GM19438 (cell line): ENCODE data around the gene SOCS3.

Source experiments
- ATAC-seq: cut with Tn5 transposase; IDR thresholded peaks from one replicate; pipeline ENCODE4 v1.9.1; 2021; ENCODE audit warnings: low read depth; ENCODE audit not compliant: unreplicated experiment

The SOCS3 gene

GRCh38 chr17:78353834-78354233, 6.0 kb downstream of the SOCS3 start:
- ATAC-seq: no peak

GRCh38 chr17:78351449-78352006, 8.3 kb downstream of the SOCS3 start:
- no peak for ATAC-seq

GRCh38 chr17:78349891-78350642, 9.8 kb downstream of the SOCS3 start:
- no peak for ATAC-seq

- ATAC-seq: no peak
Measured at GRCh38 chr17:78348055-78348770, 11.7 kb downstream of the SOCS3 start.

GRCh38 chr17:78347453-78347852, 12.4 kb downstream of the SOCS3 start:
- no peak for ATAC-seq

GRCh38 chr17:78346605-78347250, 13.1 kb downstream of the SOCS3 start:
- no peak for ATAC-seq

- no peak for ATAC-seq
Measured at GRCh38 chr17:78345791-78346494, 13.9 kb downstream of the SOCS3 start.

- ATAC-seq: no peak
Measured at GRCh38 chr17:78345172-78345571, 14.7 kb downstream of the SOCS3 start.

- ATAC-seq: no peak
Measured at GRCh38 chr17:78344666-78345065, 15.2 kb downstream of the SOCS3 start.

- ATAC-seq: no peak
Measured at GRCh38 chr17:78343543-78344201, 16.2 kb downstream of the SOCS3 start.

GRCh38 chr17:78343187-78343542, 16.7 kb downstream of the SOCS3 start:
- ATAC-seq: no peak

GRCh38 chr17:78342449-78343186, 17.3 kb downstream of the SOCS3 start:
- ATAC-seq: no peak

- no peak for ATAC-seq
Measured at GRCh38 chr17:78341559-78342448, 18.1 kb downstream of the SOCS3 start.

- no peak for ATAC-seq
Measured at GRCh38 chr17:78340183-78340955, 19.5 kb downstream of the SOCS3 start.

GRCh38 chr17:78338486-78339259, 21.2 kb downstream of the SOCS3 start:
- no peak for ATAC-seq

GRCh38 chr17:78337244-78338109, 22.4 kb downstream of the SOCS3 start:
- ATAC-seq: peak; percentile 59
